HG03025 (cell line): Measurements from ENCODE around the gene MEX3D.

Experiments
- ATAC-seq: cut with Tn5 transposase; IDR thresholded peaks from one replicate; pipeline ENCODE4 v1.9.1; 2021; ENCODE audit warnings: mild to moderate bottlenecking, moderate library complexity; ENCODE audit not compliant: unreplicated experiment, low FRiP score

The MEX3D gene

GRCh38 chr19:1598777-1599459 lies 30.8 kb upstream of the MEX3D start:
- ATAC-seq: no peak

GRCh38 chr19:1593501-1593772 lies 25.3 kb upstream of the MEX3D start:
- no peak for ATAC-seq

GRCh38 chr19:1592755-1593500 lies 24.8 kb upstream of the MEX3D start, which contains the start of gene MBD3:
Gene MBD3, minus strand, starts transcription at chr19:1592865. Its CDS starts 234 bp downstream, at chr19:1592631.
- peak; percentile 57 for ATAC-seq

GRCh38 chr19:1592024-1592754 lies 24.1 kb upstream of the MEX3D start:
- peak; percentile 69 for ATAC-seq

GRCh38 chr19:1591421-1592023 lies 23.4 kb upstream of the MEX3D start:
- ATAC-seq: no peak

GRCh38 chr19:1590641-1591397 lies 22.7 kb upstream of the MEX3D start:
- ATAC-seq: no peak

GRCh38 chr19:1587872-1588271 lies 19.7 kb upstream of the MEX3D start:
- no peak for ATAC-seq

GRCh38 chr19:1585243-1585580 lies 17.1 kb upstream of the MEX3D start:
- ATAC-seq: no peak

GRCh38 chr19:1584500-1585242 lies 16.5 kb upstream of the MEX3D start:
- no peak for ATAC-seq

- ATAC-seq: no peak
Measured at GRCh38 chr19:1582201-1582600, 14.1 kb upstream of the MEX3D start.

GRCh38 chr19:1580957-1581356 lies 12.8 kb upstream of the MEX3D start:
- ATAC-seq: no peak

- no peak for ATAC-seq
Measured at GRCh38 chr19:1580382-1580781, 12.3 kb upstream of the MEX3D start.

GRCh38 chr19:1579222-1579621 lies 11.1 kb upstream of the MEX3D start:
- no peak for ATAC-seq

- ATAC-seq: no peak
Measured at GRCh38 chr19:1577929-1578618, 9.9 kb upstream of the MEX3D start.

- ATAC-seq: no peak
Measured at GRCh38 chr19:1577090-1577928, 9.2 kb upstream of the MEX3D start.

GRCh38 chr19:1576242-1577089 lies 8.3 kb upstream of the MEX3D start:
- no peak for ATAC-seq
